Hepatocyte (in vitro differentiated cells): ENCODE measurements around the gene ASAP2.

Experiments used
- EZH2 ChIP-seq: fragments of 200-600 bp; sonication (generic); IDR thresholded peaks from 2 replicates; pipeline ENCODE4 v1.6.1; 2016; ENCODE audit warnings: antibody characterized with exemption, mild to moderate bottlenecking, borderline replicate concordance
- TF ChIP-seq, protein P1 (sequence below): fragments of 200-600 bp; sonication (generic); IDR thresholded peaks from 2 replicates; pipeline ENCODE4 v1.5.1; 2016; ENCODE audit warnings: antibody characterized with exemption, mild to moderate bottlenecking; ENCODE audit not compliant: poor library complexity

DNA sequence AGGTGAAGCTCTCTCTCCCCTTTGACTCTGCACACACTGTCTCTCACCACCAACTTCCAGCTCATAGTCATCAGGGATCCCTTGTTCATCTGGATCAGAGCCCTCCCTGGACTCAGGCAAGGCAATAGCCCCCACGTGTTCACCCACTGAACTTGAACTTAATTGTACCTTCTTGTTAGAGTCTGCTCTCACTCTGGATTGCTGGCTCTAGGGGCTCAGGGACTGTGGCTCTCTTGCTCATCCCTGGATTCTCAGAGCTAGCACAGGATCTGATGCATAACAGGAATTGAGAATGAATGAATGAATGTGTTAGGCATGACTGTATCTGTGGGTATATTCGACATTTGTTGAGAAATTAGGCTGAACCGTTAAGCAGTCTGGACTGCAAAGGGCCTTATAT, 16.7 kb upstream of the ASAP2 start:
- no peak for TF ChIP-seq EZH2
- TF ChIP-seq, protein P1, sequence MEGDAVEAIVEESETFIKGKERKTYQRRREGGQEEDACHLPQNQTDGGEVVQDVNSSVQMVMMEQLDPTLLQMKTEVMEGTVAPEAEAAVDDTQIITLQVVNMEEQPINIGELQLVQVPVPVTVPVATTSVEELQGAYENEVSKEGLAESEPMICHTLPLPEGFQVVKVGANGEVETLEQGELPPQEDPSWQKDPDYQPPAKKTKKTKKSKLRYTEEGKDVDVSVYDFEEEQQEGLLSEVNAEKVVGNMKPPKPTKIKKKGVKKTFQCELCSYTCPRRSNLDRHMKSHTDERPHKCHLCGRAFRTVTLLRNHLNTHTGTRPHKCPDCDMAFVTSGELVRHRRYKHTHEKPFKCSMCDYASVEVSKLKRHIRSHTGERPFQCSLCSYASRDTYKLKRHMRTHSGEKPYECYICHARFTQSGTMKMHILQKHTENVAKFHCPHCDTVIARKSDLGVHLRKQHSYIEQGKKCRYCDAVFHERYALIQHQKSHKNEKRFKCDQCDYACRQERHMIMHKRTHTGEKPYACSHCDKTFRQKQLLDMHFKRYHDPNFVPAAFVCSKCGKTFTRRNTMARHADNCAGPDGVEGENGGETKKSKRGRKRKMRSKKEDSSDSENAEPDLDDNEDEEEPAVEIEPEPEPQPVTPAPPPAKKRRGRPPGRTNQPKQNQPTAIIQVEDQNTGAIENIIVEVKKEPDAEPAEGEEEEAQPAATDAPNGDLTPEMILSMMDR: no peak
